ENCODE measurements around the gene ZSCAN23.
"Not testable (repeated sequence)": the region's sequence is repeated elsewhere in the genome, so short reads cannot be mapped to it uniquely, and the experiment has no call there.

Gene ZSCAN23

DNA sequence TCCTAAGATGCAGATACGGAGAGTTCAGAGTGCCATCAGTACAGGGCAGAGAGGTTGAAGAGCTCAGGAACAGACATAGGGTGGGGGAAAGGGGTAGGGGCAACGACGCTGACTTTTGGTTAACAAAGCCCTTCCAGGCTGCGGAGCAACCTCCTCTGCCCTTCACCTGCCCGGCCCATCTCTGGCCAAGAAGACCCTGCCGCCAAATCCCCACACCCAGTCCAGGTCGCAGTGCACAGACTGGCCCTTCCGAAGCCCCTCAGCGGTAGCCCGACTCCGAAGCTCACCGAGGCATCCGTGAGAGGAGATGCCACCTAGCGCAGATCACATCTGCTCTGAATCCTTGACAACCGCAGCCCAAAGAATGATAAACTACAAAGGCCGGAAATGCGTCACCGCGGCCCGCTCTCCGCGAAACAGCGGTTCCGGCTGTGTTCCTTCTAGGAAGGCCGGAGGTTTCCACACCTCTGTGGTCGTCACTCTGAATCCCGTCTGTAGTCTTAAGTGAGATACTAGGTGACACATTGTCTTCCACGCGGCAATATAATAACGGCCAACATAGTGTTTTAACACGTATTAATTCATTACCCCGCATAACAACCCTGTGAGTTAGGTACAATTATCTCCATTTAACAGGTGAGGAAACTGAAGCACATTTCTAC, at the start of gene ZSCAN23:
Gene ZSCAN23, minus strand, starts transcription at position 380 of the 662 bp plus-strand sequence. CDS start 7,225 bp downstream, outside the sequence.
- DNase-seq = peak; percentile 69

- DNase-seq = no peak
These were observed 48.7 kb upstream of the ZSCAN23 start for GRCh38 chr6:28491984-28492317.

GRCh38 chr6:28490205-28490890, 47.1 kb upstream of the ZSCAN23 start:
- no peak for DNase-seq

DNA sequence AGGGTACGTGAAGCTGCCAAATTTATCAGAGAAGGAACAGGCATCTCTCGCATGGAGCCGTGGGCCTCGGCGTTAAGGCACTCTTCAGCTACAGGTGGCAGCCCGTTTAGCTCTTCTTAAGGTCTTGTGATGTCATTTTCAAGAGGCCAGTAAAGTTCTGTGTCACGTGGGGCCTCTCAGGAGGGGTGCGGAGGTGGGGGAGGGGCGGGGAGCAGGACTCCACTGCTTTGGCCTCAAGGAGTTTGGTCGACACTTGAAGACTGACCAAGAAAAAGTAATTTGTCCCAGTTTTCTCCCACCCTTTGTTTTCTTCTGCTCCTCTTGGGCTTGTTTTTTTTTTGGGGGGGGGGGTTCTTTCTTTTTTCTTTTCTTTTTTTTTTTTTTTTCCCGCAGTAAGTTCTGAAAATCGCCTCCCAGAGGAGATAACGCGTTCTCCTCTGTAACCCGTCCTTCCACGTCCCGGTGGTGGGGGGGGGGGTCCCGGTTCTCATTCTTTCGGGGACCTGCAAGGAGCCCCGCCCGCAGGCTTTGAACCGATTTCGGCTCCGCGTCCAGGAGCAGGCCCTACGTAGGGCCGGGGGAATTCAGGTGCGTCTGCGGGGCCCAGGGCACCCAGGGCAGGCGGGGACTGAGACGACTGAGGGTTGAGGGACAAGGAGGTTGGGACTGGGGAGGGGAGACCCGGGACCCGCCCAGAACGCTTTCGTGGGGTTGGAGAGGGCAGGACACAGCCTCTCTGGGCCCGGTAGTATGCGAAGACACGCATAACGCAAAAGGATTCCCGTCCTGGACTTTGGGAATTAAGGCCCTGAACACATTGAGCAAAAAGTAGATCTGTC, 46.3 kb upstream of the ZSCAN23 start:
- DNase-seq = no peak

DNA sequence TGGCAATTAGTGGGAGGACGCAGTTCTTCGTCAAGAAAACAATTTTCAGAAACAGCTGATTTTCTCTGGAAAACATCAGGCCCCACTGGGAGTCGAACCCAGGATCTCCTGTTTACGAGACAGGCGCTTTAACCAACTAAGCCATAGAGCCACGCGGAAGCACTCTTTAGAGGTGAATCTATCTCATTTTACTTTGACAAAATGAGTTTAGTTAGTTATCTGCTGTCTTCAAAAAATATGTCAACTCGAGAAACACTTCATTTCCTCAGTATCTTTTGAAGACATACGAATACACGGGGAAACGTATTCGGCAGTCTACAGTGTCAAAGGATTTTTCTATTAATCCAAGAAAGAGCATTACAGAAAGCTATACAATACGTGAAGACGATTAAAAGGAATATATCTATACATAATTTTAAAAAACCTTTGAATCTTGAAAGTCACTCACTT, 45.6 kb upstream of the ZSCAN23 start:
- DNase-seq = no peak

DNA sequence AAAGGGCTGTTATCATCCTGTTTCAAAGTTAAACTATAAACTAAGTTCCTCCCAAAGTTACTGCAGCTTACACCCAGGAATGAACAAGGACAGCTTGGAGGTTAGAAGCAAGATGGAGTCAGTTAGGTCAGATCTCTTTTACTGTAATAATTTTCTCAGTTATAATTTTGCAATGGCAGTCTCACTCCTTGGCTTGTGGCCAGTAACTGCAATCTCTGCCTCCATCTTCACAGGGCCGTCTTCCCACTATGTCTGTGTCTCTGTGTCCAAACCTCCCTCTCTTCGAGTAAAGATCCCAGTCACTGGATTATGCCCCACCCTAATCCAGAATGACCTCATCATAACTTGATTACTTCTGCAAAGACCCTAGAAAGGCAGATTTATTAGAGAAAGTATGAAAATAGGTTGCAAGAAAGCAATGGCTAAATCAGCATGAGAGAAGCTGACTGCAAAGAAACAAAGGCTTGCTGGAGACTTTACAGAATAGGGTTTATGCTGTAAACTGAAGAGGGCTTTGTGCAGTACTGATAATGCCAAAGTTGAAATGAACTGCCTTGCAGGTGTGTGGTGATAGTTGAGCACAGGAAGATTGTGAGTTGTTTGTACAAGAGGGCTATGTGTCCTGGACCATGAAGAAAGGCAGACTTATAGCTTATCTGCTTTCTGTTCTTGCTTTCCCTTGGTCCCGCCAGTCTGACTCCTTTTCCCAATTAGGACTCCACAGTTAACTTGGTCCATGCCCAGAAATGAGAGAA, 43.9 kb upstream of the ZSCAN23 start:
- no peak for DNase-seq

DNA sequence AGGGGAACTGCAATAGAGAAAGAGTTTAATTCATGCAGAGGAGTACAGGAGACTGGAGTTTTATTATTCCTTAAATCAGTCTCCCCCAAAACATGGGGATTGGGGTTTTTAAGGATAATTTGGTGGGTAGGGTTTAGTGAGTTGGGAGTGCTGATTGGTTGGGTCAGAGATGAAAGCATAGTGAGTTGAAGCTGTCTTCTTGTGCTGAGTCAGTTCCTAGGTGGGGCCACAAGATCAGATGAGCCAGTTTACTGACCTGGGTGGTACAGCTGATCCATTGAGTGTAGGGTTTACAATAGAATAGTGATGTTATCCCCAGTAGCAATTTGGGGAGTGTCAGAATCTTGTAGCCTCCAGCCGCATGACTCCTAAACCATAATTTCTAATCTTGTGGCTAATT, 43.2 kb upstream of the ZSCAN23 start:
- DNase-seq = no peak

DNA sequence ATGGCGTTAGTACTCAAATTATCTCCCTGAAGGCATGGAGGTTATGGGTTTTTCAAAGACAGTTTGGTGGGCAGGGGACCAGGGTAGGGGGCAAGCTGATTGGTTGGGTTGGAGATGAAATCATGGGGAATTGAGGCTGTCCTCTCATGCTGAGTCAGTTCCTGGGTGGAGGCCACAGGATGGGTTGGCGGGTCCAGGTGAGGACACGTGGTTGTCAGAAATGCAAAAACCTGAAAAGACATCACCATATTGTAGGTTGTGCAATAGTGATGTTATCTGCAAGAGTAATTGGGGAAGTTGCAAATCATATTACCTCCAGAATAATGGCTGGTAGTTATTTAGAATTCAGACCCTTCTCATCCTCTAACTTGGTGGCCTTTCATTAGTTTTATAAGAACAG, 42.2 kb upstream of the ZSCAN23 start:
- no peak for DNase-seq

DNA sequence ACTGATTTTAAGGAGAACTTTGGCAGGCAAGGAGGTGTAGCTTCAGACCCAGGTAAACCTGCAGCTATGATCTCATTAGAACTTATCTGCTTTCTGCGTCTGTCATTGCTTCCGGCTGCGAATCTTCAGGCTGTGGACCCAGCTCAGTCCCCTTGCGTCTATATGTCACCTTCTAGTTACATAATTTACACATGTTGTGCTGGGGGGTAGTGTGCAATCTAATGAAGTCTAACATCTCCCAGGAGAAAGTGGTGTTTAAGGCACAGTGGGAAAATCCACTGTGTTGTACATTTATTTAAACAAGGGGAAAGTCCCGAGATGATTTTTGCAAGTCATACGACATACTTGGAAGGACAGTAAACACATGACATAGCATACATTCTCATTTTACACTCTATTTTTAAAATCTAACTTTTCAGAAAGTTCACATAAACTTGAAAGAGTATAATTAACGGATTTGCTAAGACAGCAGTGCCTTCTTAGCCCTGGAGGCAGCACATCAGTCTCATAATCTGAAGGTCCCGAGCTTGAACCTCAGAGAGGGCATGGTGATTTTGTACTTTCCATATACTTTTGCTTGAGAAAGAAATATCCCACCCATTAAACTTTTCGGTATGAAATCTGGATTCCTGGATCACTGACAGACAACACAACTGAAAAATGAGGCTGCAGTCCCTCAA, 37.1 kb upstream of the ZSCAN23 start:
- no peak for DNase-seq

DNA sequence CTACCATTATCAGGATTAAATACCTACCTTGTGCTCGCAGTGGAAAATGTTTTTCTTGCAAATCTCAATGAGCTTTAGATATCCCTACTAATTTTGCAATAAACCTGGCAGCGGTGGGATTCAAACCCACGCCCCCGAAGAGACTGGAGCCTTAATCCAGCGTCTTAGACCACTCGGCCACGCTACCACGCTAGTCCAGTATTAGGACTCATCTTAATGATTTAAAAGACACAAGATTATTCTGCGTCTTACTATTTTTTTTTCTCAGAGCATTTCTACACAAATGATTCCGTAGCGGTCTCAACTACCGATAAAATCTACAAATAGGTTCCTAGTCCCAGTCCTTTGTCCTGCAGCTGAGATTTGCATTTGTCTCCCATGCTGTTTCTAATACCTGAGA, 35.2 kb upstream of the ZSCAN23 start:
- DNase-seq = no peak

- no peak for DNase-seq
These were observed 31.3 kb upstream of the ZSCAN23 start for GRCh38 chr6:28474441-28475219.

GRCh38 chr6:28469153-28469745, 26.0 kb upstream of the ZSCAN23 start:
- DNase-seq = not testable (repeated sequence)

DNA sequence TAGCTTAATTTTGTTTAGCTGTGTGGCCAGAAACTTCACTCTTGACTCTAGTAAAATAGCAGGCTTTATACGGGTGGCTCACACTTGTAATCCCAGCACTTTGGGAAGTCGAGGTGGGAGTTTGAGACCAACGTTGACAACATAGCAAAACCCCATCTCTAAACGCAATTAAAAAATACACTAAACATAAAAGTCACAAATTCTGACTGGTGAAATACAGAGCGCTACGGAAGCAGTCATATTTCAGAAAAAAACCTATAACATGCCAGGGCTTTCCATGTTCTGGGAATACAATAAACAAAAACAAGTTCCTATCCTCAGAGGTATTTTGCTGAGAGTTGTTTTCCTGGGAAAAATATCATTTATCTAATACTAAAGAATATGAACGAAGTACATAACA, 24.8 kb upstream of the ZSCAN23 start:
- no peak for DNase-seq

DNA sequence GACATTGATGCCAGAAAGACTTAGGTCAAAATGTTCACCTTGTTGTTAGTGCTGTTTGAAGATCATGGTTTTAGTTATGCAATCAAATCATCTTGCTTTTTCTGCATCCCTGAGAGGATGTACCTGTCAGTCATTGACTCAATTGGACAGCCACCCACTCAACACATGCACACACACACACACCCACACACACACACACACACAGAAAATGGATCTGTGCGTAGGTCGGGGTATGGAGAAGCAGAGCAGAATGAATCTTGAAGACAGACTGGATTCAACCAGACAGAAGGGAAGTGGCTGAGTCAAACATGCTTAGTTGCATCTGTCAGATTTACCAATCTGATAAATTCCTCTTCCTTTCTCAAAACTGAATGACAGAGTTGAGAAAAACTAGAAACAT, 19.1 kb upstream of the ZSCAN23 start:
- DNase-seq = no peak

DNA sequence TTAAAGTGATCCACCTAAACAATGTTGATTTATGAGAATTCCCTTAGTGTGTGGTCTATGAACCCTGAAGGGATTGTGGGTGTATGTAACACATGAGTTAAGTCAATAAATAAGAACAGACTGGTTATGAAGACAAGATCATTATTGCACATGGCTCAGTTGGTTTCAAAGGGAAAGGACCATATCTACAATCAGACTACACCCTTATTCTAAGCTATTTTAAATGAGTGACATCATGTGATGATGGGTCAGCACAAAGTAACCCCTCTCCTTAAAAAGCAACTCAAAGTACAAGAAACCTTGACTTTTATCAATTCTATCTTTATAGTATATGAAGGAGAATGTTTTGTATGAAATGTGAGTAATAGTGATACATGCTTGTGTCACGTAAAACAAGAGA, 15.3 kb upstream of the ZSCAN23 start:
- DNase-seq = no peak

- DNase-seq = no peak
These were observed 5.8 kb upstream of the ZSCAN23 start for GRCh38 chr6:28449056-28449455.

DNA sequence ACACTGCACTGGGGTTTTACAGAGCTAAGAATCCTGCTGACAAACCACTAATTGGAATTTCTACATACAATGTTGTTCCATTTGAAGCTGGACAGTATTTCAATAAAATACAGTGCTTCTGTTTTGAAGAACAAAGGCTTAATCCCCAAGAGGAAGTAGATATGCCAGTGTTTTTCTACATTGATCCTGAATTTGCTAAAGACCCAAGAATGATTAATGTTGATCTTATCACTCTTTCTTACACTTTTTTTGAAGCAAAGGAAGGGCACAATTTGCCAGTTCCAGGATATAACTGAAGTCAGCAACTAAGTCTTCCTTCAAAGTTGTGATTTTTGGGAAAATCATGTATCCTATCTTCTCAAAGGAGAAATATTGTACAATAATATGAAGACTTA, 4.2 kb upstream of the ZSCAN23 start:
- not testable (repeated sequence) for DNase-seq

DNA sequence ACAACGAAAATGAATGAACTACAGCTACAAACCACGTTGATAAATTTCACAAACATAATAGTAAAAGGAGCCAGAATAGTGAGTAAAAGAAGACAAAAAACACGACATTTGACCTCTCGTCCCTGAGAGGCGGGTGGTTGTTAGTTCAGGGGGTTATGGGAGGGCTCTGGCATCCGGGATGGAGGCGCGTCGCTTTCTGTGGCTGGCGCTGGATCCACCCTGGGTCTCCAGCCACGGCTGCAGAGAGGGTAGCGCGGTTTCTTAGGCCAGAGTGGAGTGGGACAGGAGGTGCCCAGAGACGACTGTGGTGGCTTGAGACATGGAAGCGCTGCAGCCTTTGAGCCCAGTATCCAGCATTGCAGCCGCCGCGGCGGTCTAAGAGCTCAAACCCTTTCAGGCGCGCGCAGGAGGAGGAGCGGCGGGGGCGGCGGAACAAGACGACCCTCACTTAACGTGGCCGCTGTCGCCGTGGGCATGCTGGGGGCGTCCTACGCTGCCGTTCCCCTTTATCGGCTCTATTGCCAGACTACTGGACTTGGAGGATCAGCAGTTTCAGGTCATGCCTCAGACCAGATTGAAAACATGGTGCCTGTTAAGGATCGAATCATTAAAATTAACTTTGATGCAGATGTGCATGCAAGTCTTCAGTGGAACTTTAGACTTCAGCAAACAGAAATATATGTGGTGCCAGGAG, 3.7 kb upstream of the ZSCAN23 start:
- DNase-seq = no peak

- DNase-seq = not testable (repeated sequence)
These were observed 1.5 kb upstream of the ZSCAN23 start for GRCh38 chr6:28444759-28445158.

DNA sequence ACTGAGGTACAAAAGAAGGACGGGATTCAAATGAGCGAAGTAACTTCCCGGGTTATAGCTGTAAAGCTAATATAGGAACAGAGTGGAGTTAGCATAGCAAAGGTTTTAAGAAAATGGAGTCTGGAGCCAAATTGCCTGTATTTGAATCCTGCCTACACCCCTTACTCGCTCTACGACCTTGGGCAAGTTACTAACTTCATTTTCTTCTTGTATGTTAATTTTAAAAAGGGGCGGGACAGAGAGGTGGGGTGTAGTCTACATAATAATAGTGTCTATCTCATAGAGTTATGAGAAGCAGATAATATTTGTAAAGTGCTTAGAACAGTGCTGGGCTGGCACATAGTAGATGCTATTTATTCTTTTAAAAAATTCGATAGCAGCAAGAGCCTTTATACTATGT, 705 bp downstream of the ZSCAN23 start:
- DNase-seq = no peak

- no peak for DNase-seq
These were observed 6.9 kb downstream of the ZSCAN23 start for GRCh38 chr6:28436404-28436803.

All from NCI-H510A (cell line).